Femur (tissue), 1 donor: ENCODE data around the gene FGFR1OP2.
"Not testable (repeated sequence)": the region's sequence is repeated elsewhere in the genome, so short reads cannot be mapped to it uniquely, and the experiment has no call there.

Experiments
- DNase-seq: peaks from one replicate; pipeline ENCODE4 v3.0.0-alpha.2; 2017

FGFR1OP2 gene

DNA sequence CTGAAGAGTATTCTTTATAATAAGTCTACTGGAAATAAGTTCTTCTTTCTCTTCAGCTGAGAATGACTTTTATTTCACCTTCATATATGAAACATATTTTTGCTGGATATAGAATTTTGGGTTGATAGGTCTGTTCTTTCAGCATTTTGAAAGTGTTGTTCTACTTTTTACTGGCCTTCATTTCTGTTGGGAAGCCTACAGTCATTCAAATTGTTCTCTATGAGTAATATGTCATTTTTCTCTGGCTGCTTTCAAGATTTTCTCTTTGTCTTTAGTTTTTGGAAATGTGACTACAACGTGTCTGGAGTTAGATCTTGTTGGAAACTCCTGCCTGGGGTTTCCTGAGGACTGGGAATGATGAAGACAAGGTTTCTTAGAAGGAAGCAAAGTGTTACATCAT, 10.0 kb downstream of the FGFR1OP2 start:
- no peak for DNase-seq

DNA sequence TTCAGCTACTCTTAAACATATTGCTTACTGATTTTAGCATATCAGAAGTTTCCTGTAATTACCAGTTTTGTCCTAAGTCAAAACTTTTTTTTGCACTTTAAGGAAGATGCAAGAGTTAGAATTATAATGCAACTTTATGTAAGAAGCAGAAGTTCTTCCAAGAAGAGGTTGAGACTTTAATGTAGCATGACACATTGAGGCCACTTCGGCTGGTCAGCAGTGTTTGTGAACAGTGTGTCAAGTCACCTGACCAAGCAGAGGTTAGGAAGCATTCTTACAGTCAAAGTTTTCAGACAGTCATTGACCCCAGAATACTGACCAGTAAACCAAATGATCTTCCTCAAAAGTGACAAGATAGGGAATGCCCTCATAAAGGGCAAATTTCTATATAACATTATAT, 15.2 kb downstream of the FGFR1OP2 start:
- no peak for DNase-seq

DNA sequence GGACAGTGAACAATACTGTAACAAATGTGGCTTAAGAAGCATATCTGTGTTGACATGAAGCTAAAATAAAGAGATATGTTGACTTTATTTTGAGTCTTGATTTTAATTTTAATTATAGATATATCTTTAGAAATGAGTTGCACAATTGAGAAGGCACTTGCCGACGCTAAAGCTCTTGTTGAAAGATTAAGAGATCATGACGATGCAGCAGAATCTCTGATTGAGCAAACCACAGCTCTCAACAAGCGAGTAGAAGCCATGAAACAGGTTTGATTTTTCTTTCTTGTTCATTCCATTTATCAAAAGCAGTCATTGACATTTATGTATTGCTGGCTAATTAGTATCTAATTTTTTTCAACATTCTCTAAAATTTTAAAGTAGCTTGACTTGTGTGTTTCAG, 15.8 kb downstream of the FGFR1OP2 start:
- DNase-seq: no peak

DNA sequence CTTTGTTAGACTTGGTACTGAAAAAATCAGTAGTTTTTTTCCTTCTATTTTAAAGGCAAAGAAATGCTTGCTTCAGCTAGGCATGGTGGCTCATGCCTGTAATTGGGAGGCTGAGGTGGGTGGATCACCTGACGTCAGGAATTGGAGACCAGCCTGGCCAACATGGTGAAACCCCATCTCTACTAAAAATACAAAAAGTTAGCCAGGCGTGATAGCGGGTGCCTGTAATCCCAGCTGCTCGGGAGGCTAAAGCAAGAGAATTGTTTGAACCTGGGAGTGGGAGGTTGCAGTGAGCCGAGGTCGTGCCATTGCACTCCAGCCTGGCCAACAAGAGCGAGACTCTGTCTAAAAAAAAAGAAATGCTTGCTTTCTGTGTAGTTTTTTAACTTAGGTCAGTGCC, 23.1 kb downstream of the FGFR1OP2 start:
- not testable (repeated sequence) for DNase-seq

DNA sequence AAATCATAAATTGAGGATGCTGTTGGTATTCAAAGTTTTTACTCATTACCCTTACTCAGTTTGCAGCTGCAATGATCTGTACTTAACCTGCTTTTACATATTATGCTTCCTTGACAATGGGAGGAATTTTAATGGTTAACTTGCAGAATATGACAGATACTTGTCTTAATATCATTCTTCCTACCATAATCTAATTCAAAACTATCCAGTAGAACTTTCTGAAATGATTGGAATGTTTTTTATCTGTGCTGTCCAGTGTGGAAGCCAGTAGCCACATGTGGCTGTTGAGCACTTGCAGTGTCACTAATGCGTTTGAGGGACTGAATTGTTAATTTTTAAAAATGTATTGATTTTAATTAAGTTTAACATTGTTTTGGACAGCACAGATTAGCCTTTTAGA, 23.5 kb downstream of the FGFR1OP2 start:
- DNase-seq: no peak

DNA sequence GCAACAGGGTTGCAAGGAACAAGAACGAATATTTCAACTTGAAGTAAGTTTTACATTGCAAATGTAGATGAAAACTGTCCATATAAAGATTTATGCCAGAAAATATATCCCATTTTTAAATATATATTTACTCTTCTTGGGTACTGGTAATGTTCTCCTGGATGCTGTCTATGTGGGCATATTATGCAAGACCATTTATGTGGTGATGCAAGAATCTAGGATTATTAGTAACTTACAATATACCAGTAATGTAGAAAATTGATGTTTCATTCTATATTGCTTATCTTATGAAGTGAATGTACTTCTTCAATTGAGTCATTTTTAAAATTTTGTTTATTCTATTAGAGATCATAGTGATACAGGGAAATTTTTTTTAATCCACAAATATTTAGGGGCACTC, 25.1 kb downstream of the FGFR1OP2 start:
- no peak for DNase-seq

DNA sequence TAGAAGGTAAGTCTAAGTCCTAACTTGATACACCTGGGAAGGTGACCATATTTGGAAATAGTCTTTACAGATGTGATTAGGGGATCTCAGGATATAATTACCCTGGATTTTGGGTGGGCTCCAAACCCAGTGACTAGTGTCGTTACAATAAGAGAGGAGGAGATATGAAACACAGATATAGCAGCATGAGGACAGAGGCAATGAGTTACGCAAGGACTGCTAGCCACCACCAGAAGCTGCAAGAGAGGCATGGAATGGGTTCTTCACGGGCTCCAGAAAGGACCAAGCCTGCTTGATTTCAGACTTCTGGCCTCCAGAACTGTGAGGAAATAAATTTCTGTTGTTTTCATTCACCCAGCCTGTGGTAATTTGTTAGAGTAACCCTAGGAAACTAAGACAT, 28.6 kb downstream of the FGFR1OP2 start:
- DNase-seq: no peak

DNA sequence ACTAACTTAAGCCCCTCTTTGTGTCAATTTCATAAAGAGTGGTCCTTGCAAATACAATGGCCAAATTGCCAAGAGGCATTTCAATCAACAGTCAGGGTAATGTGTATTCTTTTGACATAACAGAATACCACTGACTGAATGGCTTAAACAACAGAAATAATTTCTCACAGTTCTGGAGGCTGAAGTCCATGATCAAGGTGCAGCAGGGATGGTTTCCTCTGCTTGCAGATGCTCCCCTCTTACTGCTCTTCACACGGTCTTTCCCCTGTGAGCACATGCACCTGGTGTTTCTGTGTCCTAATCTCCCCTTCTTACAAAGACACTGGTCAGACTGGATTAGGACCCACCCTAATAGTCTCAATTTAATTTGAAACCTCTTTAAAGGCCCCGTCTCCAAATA, 31.9 kb downstream of the FGFR1OP2 start:
- DNase-seq: no peak

DNA sequence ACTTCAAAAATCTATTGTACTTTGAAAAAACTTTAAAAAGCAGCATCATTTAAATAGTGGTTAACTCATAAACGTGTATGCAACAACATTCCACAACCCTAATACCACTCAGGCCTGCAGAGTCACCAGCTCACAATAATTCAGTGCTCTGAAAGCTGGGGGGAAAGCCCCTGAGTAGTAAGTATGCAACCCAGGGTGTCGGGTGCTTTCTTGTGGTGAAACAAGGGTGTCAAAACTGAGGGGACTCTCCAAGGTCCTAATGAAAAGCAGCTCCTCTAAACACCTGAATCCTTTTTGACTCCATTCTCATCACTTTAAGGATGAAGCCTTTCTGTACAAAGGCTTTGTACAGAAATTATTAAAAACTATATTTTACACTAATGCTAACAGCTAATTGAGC, 33.7 kb downstream of the FGFR1OP2 start:
- DNase-seq: no peak

DNA sequence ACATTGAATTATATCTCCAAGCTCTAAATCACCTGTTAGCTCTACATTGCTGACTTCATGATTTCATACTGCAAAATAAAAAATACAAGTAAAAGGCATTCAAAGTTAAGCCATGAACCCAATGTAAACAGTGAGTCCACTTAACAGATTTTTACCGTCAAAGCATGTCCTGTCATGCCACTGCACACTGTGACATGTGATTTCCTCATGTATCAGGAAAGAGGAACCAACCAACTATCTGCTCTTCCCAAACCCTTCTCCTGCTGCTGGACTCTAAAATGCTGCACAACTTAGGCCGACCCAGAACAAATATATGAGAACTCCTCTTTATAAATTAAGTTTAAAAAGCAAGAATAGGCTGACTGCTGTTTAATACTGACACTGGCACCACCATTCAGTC, 38.4 kb downstream of the FGFR1OP2 start:
- DNase-seq: no peak

DNA sequence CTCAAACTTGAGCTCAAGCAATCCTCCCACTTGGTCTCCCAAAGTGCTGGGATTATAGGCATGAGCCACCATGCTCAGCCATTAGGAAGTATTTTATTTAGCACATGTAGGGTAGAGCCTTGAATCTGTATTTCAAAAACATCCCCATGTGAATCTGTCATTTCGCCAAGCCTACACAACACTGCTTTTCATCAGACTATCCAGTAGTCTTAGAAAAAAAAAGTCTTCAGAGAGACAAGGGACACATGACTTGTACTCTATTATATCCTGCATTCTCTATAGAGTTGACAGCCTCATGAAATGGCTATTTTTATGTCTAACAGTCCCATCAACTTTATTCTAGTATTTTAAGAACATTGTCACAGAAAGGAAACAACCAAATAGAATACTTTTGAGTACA, 40.5 kb downstream of the FGFR1OP2 start:
- DNase-seq: no peak

DNA sequence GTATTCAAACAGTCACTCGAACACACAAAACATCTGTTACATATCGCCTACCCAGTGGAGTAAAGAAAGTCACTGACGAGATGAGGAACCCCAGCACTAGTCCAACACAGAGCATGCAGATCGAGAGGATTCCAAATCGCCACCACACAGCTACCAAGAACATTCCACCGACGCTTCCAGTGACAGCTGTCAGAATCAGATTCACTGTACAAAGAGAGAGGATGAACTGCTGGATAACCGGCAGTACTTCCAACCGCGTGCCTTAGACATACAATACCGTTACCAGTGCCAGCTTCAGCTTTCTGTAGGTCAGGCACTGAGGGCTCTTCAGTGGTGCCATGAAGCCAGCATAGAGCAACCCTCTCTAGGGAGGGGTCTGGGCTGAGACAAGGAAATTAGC, 41.5 kb downstream of the FGFR1OP2 start:
- no peak for DNase-seq

DNA sequence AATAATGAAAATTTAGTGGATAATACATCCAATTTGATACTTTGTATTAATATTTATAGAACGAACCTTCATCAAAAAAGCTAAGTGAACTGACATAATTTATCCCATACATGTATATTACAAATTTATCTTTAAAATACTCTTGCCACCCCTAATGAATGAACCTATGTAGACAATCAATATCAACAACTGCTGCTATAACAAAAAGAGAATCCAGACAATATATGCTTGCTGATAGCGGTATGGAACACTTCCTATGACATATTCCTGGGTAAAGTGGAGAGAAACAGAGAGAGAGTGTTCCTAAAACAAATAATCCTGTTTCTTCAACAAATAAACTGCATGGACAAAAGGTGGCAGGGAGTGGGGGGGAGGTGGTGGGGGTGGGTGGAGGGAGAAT, 44.6 kb downstream of the FGFR1OP2 start:
- no peak for DNase-seq

DNA sequence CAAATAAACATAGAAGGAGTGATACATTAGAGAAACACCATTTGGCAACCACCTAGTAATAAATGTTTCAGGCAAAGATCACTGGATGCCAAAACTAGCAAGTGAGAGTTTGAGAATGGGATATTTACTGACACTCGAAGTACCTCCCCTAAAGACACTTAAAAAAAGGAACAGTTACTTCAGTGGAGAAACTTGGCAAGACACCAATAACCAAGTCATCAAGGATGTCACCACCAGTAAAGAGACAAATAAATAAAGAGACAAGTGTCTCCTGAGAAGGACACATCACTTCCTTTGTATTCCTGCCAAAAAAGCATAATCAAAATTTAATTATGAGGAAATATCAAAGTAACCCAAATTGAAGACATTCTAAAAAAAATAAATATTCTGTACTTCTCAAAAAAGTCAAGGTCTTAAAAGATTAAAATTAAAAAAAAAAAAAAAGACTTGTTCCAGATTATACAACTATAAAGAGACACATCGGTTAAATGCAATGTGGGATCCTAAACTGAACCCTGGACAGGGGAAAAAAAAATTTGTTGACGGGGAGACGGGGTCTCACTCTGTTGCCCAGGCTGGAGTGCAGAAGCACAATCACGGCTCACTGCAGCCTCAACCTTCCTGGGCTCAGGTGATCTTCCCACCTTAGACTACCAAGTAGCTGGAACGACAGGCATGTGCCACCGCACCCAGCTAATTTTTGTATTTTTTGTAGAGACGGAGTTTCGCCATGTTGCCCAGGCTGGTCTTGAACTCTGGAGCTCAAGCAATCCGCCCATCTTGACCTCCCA, 49.6 kb downstream of the FGFR1OP2 start:
- no peak for DNase-seq

DNA sequence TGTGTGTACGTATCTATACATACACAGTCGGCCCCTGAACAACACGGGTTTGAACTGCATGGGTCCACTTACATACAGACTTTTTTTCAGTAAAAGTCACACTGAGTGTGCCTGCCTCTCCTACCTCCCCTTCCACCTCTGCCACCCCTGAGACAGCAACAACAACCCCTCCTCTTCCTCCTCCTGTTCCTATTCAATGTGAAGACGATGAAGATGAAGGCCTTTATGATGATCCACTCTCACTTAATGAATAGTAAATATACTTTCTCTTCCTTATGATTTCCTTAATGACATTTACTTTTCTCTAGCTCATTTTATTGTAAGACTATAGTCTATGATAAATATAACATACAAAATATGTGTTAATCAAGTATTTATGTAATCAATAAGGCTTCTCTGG, 50.4 kb downstream of the FGFR1OP2 start:
- no peak for DNase-seq

DNA sequence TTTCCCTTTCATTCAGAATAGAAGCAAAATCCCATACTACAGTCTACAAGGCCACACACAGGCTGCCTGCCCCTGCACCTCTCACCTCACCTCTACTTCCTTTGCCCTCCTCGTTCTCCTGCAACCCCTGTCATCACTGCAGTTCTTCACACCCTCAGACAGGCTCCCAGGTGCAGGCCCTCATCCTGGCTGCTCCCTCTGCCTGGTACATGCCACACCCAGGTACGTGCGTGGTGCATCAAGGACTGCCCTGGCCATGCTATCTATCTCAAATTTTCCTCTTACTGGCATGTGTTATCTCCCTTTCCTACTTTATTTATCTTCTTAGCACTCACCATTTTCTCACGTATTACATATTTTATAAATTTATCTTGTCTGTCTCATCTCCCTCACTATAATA, 51.6 kb downstream of the FGFR1OP2 start:
- DNase-seq: no peak

DNA sequence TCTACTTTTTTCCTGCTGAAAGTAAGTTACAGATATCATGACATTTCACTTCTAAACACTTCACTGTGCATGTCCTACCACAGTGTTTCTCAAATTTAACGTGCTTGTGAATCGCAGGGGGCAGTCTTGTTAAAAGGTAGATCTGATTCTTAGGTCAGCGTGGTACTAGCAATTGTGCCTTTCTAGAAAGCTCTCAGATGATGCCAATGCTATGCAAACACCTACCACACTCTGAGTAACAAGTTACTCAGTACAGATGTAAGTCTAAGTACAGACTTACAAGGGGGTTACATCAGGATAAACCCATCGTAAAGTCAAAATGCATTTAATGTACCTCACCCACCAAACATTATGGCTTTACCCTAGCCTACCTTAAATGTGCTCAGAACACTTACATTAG, 53.6 kb downstream of the FGFR1OP2 start:
- no peak for DNase-seq

DNA sequence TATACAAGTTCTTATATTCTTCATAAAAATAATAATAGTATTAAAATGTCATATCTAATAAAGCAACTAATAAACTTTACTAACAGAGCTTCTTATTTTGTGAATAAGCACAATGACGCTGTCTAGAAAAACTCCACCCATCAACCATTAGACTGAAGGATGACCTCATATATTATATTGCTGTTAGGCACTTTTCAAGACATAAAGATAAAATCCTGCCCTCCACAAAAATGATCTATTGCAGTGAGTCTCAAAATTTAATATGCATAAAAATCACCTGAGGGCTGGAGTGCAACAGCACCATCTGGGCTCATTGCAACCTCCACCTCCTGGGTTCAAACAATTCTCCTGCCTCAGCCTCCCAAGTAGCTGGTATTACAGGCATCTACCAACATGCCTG, 55.8 kb downstream of the FGFR1OP2 start:
- no peak for DNase-seq

DNA sequence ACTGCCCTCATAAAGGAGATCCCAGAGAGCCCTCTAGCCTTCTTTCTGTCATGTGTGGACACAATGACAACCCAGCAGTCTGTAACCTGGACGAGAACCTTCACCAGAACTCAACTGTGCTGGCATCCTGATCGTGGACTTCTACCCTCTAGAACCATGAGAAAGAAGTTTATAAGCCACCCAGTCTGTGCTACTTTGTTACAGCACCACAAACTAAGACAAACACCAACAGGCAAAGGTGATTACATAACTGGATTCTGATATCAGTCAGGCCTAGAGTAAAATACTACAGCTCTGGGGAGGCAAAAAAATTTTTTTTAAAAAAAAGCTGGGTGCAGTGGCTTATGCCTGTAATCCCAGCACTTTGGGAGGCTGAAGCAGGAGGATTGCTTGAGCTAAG, 57.4 kb downstream of the FGFR1OP2 start:
- DNase-seq: no peak

DNA sequence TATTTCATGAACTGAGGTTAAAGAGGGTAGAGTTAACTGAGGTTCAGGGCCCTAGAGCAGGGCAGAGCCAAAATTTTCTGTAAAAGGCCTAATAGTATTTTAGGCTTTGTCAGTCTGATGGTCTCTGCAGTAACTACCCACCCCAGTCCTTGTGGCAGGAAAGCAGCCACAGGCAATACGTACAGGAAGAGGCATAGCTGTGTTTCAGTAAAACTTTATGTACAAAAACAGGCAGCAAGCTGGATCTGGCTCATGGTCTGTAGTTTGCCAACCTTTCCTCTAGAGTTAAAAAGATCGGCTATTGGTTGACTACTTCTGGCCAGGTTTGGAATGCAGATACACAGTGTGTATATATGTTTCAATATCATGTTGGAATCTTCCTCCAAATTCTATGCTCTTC, 58.7 kb downstream of the FGFR1OP2 start:
- DNase-seq: no peak

DNA sequence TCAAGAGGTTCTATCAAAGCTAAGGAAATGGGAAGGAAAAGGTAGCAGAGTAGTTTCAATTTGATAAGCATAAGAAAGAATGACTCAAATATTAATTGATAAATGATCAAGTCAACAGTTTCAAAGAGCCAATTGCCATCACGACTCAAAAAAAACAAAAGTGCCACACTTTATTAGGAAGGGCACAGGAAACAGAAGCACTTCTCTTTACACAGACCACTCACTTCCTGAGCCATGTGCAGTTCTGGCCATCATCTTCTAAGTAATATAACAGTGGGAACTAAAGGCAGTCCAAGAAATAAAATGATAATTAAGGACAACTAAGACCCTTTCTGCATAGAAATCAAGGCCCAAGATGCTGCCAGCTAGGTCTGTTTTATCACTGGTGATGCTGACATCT, 62.7 kb downstream of the FGFR1OP2 start:
- DNase-seq: no peak

DNA sequence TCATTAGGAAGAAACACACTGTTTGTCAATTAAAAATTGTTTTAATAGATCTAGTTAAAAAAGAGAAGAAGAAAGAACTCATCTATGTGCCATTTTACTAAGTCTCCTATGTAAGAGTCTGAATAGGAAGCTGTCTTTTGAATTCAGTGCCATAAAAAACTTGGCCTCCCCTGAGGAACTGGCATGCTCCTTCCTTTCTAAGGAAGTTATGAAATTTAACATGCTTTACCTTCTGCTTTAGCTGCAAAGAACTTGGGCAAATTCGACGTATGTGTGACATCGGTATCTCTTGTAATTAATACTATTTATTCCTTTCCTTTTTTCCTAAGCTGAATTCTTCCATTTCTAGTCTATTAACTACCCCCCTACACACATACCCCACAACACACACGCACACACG, 63.4 kb downstream of the FGFR1OP2 start:
- DNase-seq: no peak

DNA sequence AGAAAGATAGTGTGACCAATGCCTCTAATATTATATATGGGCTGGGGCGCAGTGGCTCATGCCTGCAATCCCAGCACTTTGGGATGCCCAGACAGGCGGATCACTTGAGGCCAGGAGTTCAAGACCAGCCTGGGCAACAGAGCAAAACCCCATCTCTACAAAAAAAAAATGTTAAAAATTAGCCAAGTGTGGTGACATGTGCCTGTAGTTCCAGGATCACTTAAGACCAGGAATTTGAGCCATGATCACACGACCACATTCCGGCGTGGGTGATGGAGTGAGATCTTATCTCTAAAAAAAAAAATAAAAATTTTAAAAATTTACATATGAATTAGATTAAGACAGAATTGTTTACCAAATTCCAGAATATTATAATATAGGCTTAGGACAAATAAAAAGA, 63.9 kb downstream of the FGFR1OP2 start:
- DNase-seq: no peak

DNA sequence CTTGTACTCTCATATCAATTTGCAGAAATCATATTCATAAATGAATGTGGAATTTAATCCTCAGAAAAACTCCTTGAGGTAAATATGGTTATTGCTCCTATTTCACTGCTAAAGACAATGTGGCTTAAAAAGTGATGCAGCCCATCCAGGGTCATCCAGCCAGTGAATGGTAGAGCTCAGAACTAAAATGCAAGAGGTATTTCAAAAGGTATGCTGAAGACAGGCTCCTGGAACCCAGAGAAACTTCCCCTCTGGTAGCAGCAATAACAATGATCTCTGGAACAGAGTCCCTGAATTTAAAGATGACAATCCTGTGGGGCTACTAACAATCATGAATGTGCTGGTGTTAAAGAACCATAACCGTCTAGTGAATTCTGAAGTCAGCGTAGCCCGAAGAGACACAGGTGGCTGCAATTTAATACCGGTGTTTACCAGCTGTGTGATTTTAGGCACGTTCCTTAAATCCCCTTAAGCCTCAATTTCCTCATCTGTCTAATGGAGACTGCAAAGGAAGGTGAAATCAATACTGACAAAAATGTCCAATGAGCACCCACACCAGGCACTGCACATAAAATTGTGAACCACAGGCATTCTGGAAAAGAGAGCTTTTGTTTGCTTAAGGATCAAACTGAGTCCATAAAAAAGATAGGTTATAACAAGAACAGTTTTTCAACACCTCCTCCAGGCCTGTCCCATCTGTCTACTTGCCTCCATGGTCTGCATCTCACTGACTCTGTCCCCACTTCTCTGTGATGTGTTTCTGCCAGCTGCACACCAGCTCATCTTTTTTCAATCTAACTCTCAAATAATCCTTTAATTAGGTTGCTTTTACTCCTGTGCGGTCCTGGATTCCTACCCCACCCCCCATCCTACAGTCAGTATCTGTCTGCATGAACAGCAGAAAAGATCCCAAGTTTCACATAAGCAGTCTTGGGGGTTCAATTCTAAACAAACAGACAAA, 65.4 kb downstream of the FGFR1OP2 start:
- no peak for DNase-seq
